Ovary (tissue), 3 donors: ENCODE measurements around the gene IL17B.

Experiments used
- EP300 ChIP-seq: sonication (generic); formaldehyde crosslinking; IDR thresholded peaks from one replicate; pipeline ENCODE4 v1.6.1; 2017; ENCODE audit warnings: antibody characterized with exemption
- TF ChIP-seq, protein P1 (sequence below), 3 donors: fragments of 450-650 bp in 2 of 3; fragments of 200-600 bp in 1 of 3; IDR thresholded peaks; one replicate each; pipeline versions ENCODE4 v1.5.1 to v1.8.0; 2016 to 2022; ENCODE audit warnings: antibody characterized with exemption in 3 of 3, mild to moderate bottlenecking in 1 of 3
- donor health status: DM: no; HTN: no; CAD: no.

DNA sequence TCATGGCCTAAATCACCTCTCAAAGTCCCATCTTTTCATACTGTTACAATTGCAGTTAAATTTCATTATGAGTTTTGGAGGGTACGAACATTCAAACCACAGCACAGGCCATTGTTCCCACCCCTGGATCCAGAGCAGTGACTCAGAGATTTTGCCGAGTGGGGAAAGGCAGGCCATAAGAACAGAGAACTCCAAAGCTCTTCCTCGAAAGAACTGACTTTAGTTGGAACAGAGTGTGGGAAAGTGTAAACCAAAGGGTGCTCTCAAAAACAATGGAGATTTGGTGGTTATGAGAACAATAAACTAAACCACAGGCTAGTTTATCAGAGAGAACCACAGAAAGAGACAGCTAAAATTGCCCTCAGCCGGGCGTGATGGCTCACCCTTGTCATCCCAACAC, 53.2 kb downstream of the IL17B start:
- TF ChIP-seq, protein P1, sequence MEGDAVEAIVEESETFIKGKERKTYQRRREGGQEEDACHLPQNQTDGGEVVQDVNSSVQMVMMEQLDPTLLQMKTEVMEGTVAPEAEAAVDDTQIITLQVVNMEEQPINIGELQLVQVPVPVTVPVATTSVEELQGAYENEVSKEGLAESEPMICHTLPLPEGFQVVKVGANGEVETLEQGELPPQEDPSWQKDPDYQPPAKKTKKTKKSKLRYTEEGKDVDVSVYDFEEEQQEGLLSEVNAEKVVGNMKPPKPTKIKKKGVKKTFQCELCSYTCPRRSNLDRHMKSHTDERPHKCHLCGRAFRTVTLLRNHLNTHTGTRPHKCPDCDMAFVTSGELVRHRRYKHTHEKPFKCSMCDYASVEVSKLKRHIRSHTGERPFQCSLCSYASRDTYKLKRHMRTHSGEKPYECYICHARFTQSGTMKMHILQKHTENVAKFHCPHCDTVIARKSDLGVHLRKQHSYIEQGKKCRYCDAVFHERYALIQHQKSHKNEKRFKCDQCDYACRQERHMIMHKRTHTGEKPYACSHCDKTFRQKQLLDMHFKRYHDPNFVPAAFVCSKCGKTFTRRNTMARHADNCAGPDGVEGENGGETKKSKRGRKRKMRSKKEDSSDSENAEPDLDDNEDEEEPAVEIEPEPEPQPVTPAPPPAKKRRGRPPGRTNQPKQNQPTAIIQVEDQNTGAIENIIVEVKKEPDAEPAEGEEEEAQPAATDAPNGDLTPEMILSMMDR (IDR thresholded peaks at IDR 0.05), result no peak
- no peak for TF ChIP-seq EP300
